Astrocyte of the cerebellum (primary cell): ENCODE results near the gene LMX1B.

Experiments
- DNase-seq: peaks from one replicate; pipeline ENCODE4 v3.0.0-alpha.2; 2011; ENCODE audit warnings: low read depth
- H3K4me3 ChIP-seq: 2 replicates; pipeline ENCODE4 v1.5.1; 2011; ENCODE audit warnings: mild to moderate bottlenecking, low read depth, low read length, moderate library complexity
- in situ Hi-C: cut with HindIII; loops from 2 replicates; pipeline ENCODE4 v1.10.0; 2017; ENCODE audit warnings: low sequenced_read_pairs
- TF ChIP-seq, protein P1 (sequence below): IDR thresholded peaks from 2 replicates; pipeline ENCODE4 v1.5.1; 2012; ENCODE audit warnings: low read length, low read depth, moderate library complexity, mild to moderate bottlenecking; ENCODE audit errors: missing control alignments

LMX1B gene

DNA sequence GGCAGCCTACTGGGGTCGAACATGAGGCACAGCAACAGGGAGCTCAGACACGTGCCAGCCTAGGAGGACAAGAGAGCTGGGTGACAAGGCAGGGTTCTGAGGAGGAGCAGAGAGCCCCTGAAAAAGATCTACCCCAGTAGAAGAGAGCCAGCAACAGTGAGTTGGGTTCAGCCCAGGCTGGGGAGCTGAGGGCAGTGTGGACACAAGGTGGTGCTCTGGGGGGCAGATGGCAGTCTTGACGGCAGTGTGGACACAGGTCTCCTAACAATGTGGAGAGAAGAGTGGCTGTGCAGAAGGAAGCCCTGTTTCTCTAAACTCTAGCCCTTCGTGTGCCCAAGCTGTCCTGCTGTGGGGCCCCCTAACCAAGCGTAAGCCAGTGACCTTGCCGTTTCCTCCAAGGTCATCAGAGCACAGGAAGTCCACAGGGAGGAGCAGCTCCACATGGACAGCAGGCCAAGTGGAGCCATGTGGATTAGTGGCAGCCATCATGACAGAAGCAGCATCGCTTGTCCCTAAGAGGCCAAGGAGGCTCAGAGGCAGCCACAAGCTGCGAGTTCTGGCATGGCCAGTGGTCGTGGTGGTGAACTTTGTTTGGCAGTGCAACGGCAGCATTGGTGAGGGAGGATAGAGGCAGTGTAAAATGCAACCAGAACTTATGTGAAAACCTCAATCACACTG is 25.1 kb upstream of the LMX1B start:
- in situ Hi-C loops, result no loop called here
- DNase-seq, result no peak
- H3K4me3 ChIP-seq, result no peak overlapping the region
- TF ChIP-seq, protein P1, sequence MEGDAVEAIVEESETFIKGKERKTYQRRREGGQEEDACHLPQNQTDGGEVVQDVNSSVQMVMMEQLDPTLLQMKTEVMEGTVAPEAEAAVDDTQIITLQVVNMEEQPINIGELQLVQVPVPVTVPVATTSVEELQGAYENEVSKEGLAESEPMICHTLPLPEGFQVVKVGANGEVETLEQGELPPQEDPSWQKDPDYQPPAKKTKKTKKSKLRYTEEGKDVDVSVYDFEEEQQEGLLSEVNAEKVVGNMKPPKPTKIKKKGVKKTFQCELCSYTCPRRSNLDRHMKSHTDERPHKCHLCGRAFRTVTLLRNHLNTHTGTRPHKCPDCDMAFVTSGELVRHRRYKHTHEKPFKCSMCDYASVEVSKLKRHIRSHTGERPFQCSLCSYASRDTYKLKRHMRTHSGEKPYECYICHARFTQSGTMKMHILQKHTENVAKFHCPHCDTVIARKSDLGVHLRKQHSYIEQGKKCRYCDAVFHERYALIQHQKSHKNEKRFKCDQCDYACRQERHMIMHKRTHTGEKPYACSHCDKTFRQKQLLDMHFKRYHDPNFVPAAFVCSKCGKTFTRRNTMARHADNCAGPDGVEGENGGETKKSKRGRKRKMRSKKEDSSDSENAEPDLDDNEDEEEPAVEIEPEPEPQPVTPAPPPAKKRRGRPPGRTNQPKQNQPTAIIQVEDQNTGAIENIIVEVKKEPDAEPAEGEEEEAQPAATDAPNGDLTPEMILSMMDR, result no peak

DNA sequence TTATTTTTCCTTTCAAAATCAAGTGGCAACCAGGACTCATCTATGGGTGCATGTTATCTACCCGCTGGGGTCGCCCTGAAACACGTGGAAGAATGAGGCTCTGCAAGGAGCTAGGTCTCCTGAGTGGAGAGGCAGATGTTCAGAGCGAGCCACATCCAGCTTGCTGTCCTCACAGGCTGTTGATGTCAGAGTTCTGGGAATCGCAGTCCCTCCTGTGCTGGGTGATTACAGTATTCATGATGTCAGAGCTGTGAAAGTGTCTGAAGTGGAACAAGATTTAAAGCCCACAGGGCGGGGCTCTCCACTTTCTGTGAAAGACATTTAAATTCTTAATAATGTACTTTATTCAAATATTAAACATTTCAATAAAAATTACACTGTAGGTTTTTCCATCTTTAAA is 24.4 kb upstream of the LMX1B start:
- TF ChIP-seq, protein P1, result no peak
- no peak overlapping the region for H3K4me3 ChIP-seq
- no peak for DNase-seq
- in situ Hi-C loops, result no loop called here

DNA sequence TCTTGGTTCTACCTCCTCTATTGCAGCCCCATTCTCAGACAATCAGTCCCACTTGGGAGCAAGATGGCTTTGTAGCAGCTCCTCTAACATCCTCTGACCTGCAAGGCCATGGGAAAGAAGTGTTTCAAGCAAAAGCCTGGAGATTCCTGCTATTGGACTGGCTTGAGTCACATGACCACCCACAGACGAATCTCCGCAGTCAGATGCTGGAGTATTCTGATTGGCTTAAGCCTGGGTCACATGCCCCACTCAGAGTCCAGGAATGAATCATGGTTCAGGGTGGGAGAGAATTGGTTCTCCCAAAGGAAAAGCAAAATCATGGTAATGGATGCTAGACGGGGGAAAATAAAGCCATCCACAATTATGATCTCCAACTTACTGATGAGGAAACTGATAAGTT is 22.6 kb upstream of the LMX1B start:
- DNase-seq, result no peak
- TF ChIP-seq, protein P1, result no peak
- no peak overlapping the region for H3K4me3 ChIP-seq
- in situ Hi-C loops, result no loop called here

DNA sequence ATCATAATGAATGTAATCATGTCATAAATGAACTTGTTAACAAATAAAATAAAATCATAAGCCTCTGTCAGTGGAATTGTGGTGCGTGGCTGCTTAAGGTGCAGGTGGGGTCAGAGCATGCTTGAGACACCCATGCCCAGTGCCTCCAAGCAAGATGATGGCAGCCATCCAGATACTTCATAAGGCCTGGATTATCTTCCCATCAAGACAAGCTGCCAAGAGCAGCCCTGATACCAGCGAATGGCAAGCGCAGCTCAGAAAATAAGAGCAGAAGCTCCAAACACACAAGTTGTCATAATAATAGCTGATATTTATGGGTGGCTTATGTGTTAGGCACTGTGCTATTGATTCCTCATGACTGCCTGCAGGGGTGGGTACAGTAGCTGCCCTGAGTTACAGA is 21.8 kb upstream of the LMX1B start:
- TF ChIP-seq, protein P1, result no peak
- H3K4me3 ChIP-seq, result no peak overlapping the region
- DNase-seq, result no peak
- in situ Hi-C loops, result no loop called here

DNA sequence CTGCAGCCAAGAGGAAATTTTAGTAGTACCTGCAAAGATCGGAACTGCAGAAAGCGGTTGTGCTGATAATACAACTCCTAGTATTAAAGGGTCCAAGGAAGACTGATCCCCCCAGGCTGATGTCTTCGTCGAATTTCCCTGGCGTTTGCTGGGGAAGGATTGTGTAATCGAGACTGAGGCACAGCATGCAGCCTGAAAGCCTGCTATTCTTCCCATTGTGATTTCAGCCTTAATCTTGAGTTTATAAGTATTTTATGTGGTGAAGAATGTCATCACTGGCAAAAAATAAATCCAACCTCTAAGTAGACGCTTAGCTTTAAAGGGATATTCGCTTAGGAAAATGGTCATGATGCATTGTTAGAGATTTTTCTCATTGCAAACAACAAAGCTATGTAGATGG is 21.3 kb upstream of the LMX1B start:
- H3K4me3 ChIP-seq, result no peak overlapping the region
- TF ChIP-seq, protein P1, result no peak
- in situ Hi-C loops, result no loop called here
- no peak for DNase-seq

DNA sequence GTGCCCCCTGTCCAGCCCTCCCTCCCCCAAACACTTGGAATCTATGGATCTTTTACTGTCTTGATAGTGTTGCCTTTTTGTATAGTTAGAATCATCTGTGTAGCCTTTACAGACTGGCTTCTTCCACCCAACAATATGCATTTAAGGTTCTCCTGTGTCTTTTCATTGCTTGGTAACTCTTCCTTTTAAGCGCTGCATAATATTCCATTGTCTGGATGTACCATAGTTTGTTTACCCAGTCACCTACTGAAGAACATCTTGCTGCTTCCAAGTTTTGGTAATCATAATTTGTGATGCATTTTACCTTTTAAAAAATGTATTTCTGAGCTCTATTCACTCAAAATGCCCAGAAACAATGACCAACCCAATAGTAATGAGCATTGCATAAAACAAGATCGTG is 17.7 kb upstream of the LMX1B start:
- no peak for DNase-seq
- in situ Hi-C loops, result no loop called here
- TF ChIP-seq, protein P1, result no peak
- no peak overlapping the region for H3K4me3 ChIP-seq
